ENCODE data around the gene RPLP2.

Gene RPLP2

DNA sequence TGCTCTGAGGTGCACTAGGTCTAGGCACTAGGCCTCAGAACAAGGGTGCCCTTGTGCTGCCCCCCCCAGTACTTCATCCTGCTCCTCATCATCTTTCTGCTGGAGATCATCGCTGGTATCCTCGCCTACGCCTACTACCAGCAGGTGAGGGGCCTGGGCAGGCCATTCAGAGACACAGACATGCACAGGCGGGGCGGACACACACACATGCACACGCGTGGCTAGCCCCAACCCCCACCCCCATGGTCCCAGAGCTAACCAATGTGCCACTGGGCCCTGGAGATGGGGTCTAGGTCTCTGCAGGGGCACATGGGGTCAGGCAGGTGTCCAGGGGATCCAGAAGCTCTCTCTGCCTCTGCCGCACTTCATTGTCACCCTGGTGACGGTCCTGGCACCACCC is 26.9 kb downstream of the RPLP2 start:
- no peak for DNase-seq (ENCODE audit: low read depth)

DNA sequence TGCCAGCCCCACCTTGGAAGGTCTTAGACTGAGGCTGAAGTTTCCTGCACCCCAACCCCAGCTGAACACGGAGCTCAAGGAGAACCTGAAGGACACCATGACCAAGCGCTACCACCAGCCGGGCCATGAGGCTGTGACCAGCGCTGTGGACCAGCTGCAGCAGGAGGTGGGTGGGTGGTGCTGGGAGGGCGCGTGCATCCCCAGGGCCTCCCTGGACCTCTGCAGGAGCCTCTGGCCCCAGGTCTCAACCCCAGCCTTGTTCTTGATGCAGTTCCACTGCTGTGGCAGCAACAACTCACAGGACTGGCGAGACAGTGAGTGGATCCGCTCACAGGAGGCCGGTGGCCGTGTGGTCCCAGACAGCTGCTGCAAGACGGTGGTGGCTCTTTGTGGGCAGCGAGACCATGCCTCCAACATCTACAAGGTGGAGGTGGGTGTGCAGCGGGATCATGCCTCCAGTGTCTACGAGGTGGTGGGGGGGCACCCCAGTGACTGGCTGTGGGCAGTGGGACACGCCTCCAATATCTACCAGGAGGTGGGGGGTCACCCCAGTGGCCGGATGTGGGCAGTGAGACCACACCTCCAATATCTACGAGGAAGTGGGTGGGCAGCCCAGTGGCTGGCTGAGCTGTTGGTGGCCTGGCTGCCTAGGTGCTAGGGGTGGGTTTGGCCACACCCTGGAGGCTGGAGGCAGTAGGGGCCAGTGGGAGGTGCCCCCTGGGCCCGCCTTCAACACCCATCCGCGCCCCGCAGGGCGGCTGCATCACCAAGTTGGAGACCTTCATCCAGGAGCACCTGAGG is 27.6 kb downstream of the RPLP2 start:
- DNase-seq (ENCODE audit: low read depth): no peak

DNA sequence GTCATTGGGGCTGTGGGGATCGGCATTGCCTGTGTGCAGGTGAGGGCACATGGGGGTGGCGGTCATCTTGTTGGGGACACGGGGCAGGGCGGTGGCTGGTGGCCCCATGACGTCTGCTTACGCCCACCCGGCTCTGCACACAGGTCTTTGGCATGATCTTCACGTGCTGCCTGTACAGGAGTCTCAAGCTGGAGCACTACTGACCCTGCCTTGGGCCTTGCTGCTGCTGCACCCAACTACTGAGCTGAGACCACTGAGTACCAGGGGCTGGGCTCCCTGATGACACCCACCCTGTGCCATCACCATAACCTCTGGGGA is 28.2 kb downstream of the RPLP2 start:
- no peak for DNase-seq (ENCODE audit: low read depth)

DNA sequence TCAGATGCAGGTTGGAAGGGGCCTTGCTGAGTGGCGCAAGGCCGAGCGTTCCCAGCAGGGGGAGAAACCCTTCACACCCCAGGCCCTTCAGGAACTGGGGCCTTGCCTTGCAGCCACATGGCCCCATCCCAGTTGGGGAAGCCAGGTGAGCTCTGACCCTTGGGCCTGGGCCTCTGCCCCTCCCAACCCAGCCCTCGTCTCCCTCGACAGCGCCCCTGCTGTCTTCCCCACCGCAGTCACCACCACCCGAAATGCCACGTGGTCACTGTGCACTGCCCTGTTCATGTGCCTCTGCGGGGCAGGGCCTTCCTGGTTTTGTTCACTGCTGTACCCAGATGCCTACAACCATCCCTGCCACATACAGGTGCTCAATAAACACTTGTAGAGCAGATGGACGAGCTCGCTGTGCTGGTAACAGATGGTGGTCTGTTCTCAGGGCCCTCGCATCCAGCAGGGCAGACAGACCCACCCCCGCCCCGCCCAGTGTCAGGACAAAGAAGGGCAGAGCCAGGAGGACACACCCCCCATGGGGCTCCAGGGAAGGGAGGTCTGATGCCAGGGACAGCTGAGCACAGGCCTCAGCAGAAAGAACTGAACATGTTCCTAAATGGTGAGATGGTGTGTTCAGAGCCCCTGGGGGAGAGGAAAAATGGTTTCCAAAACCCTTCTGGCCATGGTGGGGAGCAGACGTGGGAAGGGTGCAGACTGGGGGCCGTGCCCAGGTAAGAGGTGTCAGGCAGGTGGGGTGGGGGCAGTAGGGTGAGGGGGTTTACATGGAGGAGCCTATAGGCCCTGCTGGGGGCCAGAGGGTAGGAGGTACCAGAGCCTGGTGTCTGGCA is 28.9 kb downstream of the RPLP2 start:
- no peak for DNase-seq (ENCODE audit: low read depth)

DNA sequence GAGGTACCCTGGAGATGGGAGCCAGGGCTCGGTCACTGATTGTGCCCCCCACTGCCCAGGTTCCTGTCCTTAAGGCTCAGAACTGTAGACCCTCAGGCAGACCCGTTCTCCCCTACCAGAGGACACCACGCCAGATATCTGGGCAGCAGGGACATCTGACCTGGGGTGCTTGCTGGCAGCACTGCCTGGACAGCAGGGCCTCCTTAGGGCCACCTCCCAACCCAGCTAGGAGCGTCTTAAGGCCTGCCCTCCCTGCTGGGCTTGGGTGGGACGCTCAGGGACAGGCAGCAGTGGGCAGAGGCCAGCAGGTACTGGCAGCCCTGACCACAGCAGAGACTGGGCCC is 29.5 kb downstream of the RPLP2 start:
- DNase-seq (ENCODE audit: low read depth): no peak

DNA sequence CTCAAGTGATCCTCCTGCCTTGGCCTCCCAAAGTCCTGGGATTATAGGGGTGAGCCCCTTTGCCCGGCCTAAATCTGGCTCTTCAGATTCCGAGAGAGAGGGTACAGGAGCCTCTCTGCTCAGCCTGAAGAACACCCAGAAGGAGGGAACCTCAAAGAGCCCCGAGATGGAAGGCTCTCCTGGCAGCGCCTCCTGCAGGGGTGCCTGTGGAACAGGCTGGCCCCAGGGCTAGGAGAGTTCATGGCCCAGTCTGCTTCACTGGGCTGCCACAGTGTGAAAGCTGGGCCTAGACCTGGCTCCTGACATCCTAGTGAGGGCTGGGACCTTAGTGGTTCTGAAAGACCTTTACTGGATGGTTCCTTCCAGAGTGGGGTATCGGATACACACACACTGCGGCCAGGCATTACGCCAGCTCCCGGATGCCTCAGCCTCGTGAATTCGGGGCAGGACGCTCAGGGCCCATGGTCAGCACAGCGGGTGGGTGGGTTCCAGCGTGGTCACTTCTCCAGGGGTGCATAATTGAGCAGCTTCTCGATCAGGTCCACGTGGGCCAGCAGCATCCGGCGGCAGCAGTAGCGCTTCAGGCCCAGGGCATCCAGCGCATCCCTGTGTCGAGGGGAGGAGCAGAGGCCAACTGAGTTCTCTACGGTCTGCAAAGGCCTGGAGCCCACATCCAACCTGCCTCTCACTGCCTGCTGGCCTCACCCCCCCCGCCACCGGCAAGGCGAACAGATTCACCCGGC is 30.3 kb downstream of the RPLP2 start:
- DNase-seq (ENCODE audit: low read depth): no peak

DNA sequence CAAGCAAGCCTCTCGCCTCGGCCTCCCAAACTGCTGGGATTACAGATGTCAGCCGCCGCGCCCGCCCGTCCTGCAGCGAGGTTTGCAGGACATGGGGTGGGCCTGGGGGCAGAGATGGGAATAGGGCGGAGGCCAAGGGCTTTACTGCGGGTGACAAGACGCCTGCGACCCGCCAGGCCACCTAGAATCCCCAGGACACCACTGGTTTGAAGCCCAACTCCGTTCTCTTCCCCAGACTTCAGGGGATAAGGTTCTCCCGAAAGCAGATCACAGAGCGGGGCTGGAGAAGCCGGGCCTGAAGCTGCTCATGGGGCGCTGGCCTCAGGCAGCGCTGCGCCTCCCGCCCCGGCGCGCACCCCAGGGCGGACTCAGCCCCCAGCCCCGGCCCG is 32.2 kb downstream of the RPLP2 start:
- DNase-seq (ENCODE audit: low read depth): no peak

DNA sequence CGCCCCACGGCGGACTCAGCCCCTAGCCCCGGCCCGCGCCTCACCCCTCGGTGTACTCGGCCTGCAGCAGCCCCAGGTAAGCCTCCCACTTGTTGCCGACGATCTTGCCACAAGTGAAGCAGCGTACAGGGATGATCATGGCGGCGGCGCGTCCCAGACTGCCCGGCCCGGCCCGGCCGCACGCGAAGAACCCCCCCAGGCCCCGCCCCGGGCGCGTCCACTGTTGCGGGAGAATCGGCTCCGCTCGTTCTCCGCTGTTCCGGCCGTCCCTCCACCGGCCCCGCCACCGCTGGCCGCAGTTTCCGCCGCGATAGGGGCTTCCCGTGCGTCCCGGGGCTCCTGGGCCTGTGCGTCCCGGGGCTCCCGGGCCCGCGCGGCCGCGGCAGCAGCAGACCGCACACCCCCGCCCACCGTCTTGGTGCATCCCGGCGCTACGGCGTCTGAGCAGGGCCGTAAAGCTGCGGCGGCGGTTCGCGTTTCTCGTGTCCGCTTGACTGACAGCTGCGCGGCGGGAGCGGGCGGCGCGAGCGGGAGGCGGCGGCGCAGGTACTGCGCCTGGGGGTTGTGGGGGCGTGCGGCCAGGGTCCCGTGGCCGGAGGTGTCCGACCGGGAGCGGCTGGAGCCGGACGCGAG is 32.7 kb downstream of the RPLP2 start, which contains the start of the genes POLR2L and TSPAN4:
POLR2L (minus strand) TSS at position 160 of the 633 bp plus-strand sequence; CDS start at position 139, 21 bp downstream.
TSPAN4 (plus strand) TSS at position 483 of the 633 bp plus-strand sequence. CDS start 7,453 bp downstream, outside the sequence.
- DNase-seq (ENCODE audit: low read depth): peak; percentile 76

DNA sequence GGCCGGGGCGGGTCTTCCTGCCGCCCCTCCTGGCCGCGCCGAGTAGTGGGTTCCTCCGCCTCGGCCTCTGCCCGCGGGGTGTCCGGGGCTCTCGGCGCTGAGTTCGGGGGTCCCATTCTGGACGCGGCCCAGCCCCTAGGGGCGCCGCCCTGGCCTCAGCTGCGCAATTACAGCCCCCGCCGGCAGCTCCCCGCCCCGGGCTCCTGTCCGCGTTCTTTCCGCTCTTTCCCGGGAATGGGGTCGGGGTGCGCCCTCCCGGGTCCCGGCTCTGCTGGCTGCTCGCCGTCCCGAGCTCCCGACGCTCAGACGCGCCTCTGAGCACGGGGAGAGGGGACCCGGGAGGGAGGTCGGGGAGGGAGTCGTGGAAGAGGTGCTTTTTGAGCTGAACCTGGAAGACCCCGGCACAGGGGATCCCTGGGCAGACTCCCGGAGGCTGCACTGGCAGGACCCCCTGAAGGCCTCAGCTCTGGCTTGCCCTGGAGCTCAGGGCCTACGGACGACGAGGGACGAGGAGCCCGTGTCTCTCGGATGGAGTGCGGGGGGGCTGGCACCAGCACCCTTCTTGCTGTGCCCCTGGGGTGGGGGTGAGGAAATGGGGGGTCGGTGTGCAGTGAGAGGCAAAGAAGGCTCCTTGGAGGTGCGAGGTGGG is 33.4 kb downstream of the RPLP2 start:
- no peak for DNase-seq (ENCODE audit: low read depth)

DNA sequence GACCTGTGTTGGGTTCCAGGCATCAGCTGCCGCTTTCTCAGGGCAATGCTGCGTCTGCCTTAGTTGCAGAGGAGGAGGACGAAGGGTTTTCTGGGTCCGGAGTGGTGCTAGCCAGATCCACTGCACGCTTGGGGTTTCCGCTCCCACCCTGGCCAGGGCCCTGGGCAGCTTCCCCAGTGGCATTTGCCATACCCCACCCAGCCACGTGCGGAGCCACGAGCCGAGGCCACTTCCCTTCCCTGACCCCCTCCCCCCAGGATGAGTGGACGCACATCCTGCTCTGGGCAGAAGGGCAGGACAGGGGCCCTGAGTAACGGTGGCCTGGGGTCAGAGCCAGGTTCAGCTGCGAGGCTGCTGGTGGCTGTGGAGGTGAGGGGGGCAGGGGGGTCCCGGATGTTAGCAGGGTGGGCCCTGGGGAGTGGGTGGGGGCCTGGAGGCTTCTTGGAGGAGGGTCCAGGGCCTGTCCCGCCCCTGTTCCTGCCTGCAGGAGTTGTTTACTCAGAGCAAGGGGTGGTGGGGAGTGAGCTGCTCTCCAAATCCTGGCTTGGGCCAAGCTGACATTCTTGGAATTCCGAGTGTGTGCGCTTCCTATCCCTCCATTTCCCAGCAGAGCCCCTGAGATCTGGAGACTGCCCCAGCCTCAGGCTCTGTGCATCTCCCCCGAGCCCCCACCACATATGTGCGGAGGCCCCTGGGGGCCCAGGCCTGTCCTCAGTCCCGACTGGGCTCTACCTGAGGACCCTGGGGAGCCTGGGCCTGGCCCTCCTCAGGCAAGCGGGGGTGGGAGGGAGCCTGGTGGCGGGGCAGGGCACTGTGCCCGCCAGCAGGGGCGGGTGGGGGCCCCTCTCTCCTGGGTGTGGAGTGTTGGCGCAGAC is 34.3 kb downstream of the RPLP2 start:
- no peak for DNase-seq (ENCODE audit: low read depth)

DNA sequence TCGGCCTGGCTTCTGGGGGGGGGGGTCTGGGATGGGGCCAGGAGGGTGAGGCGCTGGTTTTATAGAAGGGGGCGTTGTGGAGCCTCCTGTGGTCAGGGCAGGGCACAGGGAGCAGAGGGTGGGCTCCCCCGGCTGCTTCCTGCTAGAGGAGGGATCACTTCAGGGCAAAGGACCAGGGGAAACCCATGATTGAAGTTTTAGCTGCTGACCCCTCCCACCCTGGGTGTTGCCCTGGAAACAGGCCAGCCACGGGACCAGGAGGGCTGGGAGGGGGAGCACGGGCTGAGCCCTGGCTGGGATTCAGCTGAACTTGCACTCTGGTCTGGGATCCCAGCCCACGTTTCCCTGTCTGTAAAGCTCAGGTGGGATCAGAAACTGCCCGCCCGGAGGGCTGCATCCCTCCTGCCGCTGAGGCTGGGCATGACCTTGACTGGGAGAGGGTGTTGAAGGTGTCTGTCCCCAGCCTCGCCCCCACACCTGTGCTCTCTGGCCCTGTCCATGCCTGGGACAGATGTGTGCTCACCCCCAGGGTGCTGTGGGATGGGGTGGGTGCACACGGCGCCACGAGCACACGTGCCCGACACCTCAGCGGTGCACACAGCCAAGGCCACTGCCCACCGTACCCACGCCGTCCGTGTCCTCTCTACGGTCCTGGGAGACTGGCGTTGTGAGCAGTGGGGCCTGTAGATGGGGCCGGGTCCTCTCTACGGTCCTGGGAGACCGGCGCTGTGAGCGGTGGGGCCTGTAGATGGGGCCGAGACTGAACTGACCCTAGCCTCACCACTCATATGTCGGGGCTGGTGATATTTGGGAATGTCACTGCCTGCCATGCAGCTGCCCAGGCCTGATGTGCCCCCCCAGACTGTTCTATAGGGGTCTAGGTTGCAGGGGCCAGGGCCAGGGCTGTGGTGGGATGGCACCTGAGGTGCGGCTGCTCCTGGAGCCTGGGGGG is 35.2 kb downstream of the RPLP2 start:
- DNase-seq (ENCODE audit: low read depth): no peak

DNA sequence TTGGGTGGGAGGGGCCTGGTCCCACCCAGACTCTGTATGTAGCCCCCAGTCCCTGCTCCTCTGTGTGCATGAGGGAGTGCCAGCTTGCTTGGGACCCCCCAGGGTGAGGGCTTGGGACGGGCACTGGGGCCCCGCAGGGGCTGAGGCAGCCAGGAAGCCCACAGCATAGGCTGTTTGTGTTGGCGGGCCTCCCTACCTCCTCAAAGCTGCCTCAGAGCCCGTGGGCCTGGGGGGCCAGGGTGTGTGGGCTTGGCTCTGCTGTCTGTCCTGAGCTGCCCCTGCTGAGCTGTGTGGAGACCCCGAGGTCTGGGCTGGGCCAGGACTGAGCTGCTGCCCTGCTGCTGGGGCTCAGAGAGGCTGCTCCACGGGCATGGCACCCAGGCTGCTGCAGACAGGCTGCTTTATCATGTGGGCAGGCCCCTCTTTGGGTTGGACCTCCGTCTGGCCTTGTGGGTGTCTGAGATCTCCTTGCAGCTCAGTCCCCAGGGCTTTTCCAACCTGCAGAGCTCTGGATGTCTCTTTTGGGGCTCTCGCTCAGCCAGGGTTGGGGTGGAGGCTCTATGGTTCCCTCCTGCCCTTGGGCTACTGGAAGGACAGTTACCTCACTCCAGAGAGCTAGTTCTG is 36.2 kb downstream of the RPLP2 start:
- DNase-seq (ENCODE audit: low read depth): no peak

DNA sequence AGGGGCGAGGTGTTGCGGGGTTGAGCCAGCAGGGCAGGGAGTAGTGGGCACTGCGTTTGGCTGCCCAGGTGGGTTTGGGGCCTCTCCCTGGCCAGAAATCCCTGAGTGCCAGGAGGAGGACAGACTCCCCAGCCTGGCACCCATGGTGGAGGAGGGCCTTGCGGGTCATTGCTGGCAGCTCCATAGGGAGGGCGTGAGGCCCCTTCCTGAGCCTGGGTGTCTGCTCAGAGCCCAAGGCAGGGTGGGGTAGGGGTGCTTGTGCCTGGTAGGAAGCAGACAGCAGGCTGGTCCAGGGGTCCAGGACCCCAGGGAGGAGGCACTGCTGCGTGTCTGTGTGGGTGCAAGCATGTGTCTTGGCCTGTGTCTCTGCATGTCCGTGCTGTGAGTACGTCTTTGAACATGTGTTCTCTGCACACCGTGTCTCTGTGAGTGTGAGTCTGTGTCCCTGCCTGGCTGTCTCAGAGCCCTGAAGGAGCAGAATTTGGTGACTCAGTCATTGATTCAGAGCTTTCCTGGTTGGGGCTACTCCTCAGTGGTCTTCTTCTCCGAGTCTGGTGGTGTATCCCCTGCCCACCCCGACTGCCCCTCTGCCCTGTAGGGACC is 36.8 kb downstream of the RPLP2 start:
- DNase-seq (ENCODE audit: low read depth): no peak

DNA sequence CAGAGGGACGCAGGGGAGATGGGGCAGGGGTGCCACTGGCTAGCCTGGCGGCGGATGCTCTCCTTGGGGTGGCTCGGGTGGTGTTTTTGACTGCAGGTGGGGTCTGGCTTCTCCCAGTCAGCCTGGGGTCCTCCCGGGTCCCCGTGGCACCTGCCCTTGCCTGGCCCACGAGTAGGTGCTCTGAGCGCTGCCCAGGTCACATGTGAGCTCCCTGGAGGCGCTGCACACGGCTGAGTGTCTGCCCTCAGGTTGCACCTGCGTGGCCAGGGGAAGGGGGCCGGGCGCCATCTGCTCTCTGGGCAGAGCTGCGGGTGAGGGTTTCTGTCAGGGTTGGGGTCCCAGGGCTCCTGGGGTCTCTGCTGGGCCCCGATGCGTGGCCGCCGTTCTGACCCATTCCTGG is 38.1 kb downstream of the RPLP2 start:
- no peak for DNase-seq (ENCODE audit: low read depth)

DNA sequence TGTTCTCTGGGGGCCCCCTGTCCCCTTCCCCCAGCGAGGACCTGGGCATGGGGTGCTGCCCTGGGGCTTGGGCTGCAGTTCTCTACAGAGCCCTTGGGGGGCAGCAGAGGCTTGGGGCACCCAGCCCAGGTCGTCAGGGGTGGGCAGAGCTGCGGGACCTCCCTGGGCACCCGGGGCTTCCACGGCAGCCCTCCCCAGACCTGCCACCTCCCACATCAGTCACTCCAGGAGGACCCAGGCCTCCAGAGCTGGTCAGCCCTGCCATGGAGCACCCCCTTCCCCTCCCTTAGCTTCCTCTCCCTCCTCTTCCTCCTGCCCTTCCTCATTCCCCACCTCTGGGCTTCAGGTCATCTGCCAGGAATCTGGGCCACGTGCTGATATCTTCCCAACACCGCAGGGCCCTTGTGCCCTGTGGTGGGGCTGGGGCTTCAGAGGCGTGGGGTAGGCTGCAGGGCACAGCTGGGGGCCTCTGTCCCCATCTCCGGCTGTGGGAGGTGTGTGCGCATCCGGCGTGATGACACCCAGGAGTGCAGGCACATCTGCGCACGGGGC is 38.7 kb downstream of the RPLP2 start:
- DNase-seq (ENCODE audit: low read depth): peak; percentile 41

DNA sequence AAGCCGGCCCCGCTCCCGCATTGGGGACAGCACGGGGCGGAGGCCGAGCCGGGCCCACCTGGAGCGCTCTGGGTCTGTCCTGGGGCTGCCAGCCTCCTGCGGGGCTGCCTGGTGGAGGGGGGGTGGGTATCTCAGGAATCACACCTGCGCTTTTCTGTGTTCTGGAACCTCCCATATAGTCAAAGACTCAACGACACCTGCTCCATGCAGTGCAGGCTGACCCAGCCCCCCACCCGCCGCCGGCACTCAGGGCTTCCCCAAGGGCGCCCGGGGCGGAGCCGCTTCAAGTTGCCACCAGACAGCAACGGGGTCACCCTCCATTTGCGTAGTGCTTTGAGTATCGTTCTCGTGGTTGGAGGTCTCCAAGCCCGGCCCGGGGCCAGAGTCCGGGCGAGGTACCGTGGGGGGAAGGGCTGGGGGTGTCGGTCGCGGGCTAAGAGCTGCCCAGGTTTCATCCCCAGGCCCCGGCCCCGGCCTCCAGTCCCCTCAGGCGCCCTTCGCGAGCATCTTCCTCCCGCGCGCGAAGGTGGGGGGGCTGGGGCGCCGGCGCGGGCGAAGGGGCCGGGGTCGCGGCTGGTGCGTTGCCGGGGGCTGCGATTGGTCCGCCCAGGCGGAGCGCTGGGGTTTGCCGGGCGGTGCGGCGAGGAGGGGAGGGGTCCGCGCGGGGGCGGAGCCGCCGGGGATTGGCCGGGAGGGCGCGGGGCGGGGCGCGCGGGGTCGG is 39.5 kb downstream of the RPLP2 start:
- DNase-seq (ENCODE audit: low read depth): peak; percentile 29

DNA sequence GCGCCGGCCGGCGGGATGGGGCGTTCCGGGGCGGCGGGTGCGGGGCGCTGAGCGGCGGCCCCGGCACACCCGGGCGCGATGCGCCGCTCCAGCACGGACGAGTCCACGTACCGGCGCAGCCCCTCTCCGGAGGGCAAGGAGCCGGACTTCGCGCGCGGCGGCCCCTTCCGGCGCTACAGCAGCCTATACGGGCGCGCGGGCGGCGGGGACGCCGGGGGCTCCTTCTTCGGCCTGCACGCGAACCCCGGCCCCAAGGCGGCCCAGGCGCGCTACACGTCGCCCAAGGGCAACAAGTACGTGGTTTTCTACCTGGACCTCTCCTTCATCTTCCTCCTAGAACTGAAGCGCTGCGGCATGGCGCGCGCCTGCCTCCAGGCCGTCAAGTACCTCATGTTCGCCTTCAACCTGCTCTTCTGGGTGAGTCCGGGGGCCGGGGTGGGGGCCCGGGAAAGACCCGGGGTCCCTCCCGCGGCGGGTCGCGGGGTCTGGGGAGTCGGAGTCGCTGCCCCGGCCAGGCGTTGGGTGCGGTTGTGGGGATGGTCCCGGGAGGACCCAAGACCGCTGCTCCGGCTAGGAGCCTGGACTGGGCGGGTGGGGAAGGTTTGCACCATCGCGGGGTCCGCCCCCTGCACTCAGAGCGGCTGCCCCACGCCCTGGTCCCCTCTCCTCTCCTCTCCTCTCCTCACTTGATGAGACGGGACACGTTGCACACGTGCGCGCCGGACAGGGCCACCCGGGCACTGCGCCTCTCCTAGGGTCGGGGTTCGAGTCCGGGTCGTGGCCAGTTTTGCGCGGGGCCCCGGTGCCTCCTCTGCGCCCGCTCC is 40.4 kb downstream of the RPLP2 start:
- no peak for DNase-seq (ENCODE audit: low read depth)

Data from stimulated activated CD4-positive, alpha-beta T cell treated with anti-CD3 and anti-CD28 coated beads, Interleukin-2, amount 100 ng/mL, for 4 hours (primary cell).